DOHH2 (cell line): ENCODE results near the gene TTLL10.
"Not testable (repeated sequence)": the region's sequence is repeated elsewhere in the genome, so short reads cannot be mapped to it uniquely, and the experiment has no call there.

Experiments
- H3F3A ChIP-seq: fragments of 200-600 bp; sonication (generic), shearing (Covaris generic); 2 replicates; pipeline ENCODE4 v1.6.0; 2016; ENCODE audit warnings: antibody characterized with exemption, mild to moderate bottlenecking; ENCODE audit not compliant: control insufficient read depth, insufficient read depth
- H3K27ac ChIP-seq: fragments of 200-600 bp; sonication (generic); 2 replicates; pipeline ENCODE4 v1.5.1; 2014; ENCODE audit warnings: low read depth, mild to moderate bottlenecking, low read length, moderate library complexity
- H3K27me3 ChIP-seq: fragments of 200-600 bp; sonication (generic); 2 replicates; pipeline ENCODE4 v1.6.1; 2014; ENCODE audit warnings: mild to moderate bottlenecking, low read length, mixed read lengths; ENCODE audit not compliant: control insufficient read depth
- H3K36me3 ChIP-seq: fragments of 200-600 bp; sonication (generic); 2 replicates; pipeline ENCODE4 v1.6.1; 2014; ENCODE audit warnings: mild to moderate bottlenecking, low read length, moderate library complexity, mixed read lengths; ENCODE audit not compliant: control insufficient read depth
- H3K4me1 ChIP-seq: fragments of 200-600 bp; sonication (generic); 2 replicates; pipeline ENCODE4 v1.6.1; 2014; ENCODE audit warnings: mild to moderate bottlenecking, low read length, mixed read lengths; ENCODE audit not compliant: control insufficient read depth
- H3K4me2 ChIP-seq: fragments of 200-600 bp; sonication (generic); 2 replicates; pipeline ENCODE4 v1.6.0; 2014; ENCODE audit warnings: mild to moderate bottlenecking, low read length, moderate library complexity
- H3K4me3 ChIP-seq: fragments of 200-600 bp; sonication (generic); 2 replicates; pipeline ENCODE4 v1.5.1; 2014; ENCODE audit warnings: mild to moderate bottlenecking, low read length, mixed read lengths
- H3K79me2 ChIP-seq: fragments of 200-600 bp; sonication (generic); 2 replicates; pipeline ENCODE4 v1.6.1; 2014; ENCODE audit warnings: mild to moderate bottlenecking, low read length, mixed read lengths; ENCODE audit not compliant: control insufficient read depth
- H3K9me2 ChIP-seq: fragments of 200-600 bp; sonication (generic); replicated peaks from 2 replicates; pipeline ENCODE4 v1.6.1; 2014; ENCODE audit warnings: mild to moderate bottlenecking, low read length, mixed read lengths; ENCODE audit not compliant: control insufficient read depth
- H3K9me3 ChIP-seq: fragments of 200-600 bp; sonication (generic); 2 replicates; pipeline ENCODE4 v1.6.1; 2014; ENCODE audit warnings: antibody characterized with exemption, low read length, mixed read lengths; ENCODE audit not compliant: control insufficient read depth, insufficient read depth
- H4K20me1 ChIP-seq: fragments of 200-600 bp; sonication (generic); 2 replicates; pipeline ENCODE4 v1.6.0; 2014; ENCODE audit warnings: low read depth, mild to moderate bottlenecking, antibody characterized with exemption, low read length, moderate library complexity; ENCODE audit not compliant: control insufficient read depth, insufficient read depth
- EZH2phosphoT487 ChIP-seq: fragments of 200-600 bp; sonication (generic); IDR thresholded peaks from 2 replicates; pipeline ENCODE4 v1.6.1; 2017; ENCODE audit warnings: borderline replicate concordance, mild to moderate bottlenecking, antibody characterized with exemption, low read length, moderate library complexity, mixed read lengths
- TF ChIP-seq, protein P1 (sequence below): fragments of 200-600 bp; sonication (generic); IDR thresholded peaks from one replicate; pipeline ENCODE4 v1.5.1; 2014; ENCODE audit warnings: antibody characterized with exemption, mild to moderate bottlenecking, low read depth, low read length; ENCODE audit not compliant: poor library complexity, severe bottlenecking

TTLL10 gene

DNA sequence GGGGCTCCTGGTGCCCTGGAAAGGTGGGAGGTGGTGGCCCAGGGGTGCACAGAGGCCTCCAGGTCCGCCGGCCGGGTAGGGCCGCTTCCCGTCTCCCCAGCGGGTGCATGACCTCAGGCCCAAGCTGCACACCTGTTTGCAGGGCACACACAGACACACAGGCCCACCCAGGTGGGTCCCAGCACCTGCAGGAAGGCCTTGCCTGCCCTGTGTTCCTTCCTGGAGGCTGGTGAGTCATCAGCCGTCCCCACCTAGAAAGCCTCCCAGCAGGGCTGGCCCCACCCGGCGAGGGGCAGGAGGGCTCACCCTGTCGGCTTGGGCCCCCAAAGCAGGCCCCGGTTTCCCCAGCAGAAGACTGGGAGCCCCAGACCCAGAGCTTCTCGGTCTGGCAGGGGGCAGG, 23.6 kb upstream of the TTLL10 start:
- H3K36me3 ChIP-seq, result no peaks in the 10 kb centered on the region
- TF ChIP-seq, protein P1, sequence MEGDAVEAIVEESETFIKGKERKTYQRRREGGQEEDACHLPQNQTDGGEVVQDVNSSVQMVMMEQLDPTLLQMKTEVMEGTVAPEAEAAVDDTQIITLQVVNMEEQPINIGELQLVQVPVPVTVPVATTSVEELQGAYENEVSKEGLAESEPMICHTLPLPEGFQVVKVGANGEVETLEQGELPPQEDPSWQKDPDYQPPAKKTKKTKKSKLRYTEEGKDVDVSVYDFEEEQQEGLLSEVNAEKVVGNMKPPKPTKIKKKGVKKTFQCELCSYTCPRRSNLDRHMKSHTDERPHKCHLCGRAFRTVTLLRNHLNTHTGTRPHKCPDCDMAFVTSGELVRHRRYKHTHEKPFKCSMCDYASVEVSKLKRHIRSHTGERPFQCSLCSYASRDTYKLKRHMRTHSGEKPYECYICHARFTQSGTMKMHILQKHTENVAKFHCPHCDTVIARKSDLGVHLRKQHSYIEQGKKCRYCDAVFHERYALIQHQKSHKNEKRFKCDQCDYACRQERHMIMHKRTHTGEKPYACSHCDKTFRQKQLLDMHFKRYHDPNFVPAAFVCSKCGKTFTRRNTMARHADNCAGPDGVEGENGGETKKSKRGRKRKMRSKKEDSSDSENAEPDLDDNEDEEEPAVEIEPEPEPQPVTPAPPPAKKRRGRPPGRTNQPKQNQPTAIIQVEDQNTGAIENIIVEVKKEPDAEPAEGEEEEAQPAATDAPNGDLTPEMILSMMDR, result no peak
- TF ChIP-seq EZH2phosphoT487, result no peak
- H3K9me3 ChIP-seq, result peaks cover 22% of the 10 kb centered on the region
- no peak overlapping the region for H3K4me2 ChIP-seq
- H3K9me2 ChIP-seq, result no peaks in the 10 kb centered on the region
- H3F3A ChIP-seq, result peaks cover 20% of the 10 kb centered on the region
- no peak overlapping the region for H3K27ac ChIP-seq
- no peaks in the 10 kb centered on the region for H4K20me1 ChIP-seq
- no peak overlapping the region for H3K4me3 ChIP-seq
- H3K4me1 ChIP-seq, result peaks cover under 1% of the 10 kb centered on the region; the same call in 1 of the 2 replicates
- no peaks in the 10 kb centered on the region for H3K79me2 ChIP-seq
- H3K27me3 ChIP-seq, result no peaks in the 10 kb centered on the region

DNA sequence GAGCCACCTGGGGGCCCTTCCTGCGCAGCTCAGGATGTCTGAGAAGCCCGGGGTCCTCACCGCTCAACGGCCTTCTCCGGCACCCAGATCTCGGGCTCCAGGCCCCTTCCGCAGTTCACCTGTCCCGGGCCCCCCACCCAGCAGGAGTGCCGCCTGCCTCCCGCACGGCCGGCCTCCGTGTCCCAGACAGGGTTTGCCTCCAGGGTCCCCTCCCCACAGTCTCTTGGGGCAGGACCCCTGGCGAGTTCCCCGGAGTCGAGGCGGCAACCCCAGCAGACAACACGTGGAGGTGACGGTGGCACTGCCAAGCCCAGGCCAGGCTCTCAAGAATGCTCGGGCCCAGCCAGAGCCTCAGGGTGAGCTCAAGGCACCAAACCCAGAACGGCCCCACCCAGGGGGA, 22.4 kb upstream of the TTLL10 start:
- TF ChIP-seq, protein P1, result no peak
- no peak for TF ChIP-seq EZH2phosphoT487

DNA sequence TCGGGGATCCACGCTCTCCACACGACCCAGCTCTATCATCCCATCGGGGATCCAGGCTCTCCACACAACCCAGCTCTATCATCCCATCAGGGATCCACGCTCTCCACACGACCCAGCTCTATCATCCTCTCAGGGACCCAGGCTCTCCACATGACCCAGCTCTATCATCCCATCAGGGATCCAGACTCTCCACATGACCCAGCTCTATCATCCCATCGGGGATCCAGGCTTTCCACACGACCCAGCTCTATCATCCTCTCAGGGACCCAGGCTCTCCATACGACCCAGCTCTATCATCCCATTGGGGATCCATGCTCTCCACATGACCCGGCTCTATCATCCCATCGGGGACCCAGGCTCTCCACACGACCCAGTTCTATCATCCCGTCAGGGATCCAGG, 21.2 kb upstream of the TTLL10 start:
- H3K4me2 ChIP-seq, H3K27ac ChIP-seq, H3K4me3 ChIP-seq: not testable (repeated sequence)

More for the DNA sequence above, 22.4 kb upstream of the TTLL10 start:
- Histone ChIP-seq H3K9me3 (peaks cover 22% of the 10 kb centered on the region), H4K20me1 (no peaks in the 10 kb centered on the region), H3K4me2 (no peak overlapping the region), H3K27ac (no peak overlapping the region), H3F3A (peaks cover 20% of the 10 kb centered on the region), H3K9me2 (no peaks in the 10 kb centered on the region), H3K79me2 (no peaks in the 10 kb centered on the region), H3K4me3 (no peak overlapping the region), H3K36me3 (no peaks in the 10 kb centered on the region), H3K27me3 (no peaks in the 10 kb centered on the region), H3K4me1 (no peaks in the 10 kb centered on the region)

GRCh38 chr1:1153215-1153614, 20.5 kb upstream of the TTLL10 start:
- not testable (repeated sequence) for H4K20me1 ChIP-seq, H3K4me2 ChIP-seq, H3K4me1 ChIP-seq, H3K27ac ChIP-seq, H3K27me3 ChIP-seq, H3K9me2 ChIP-seq, H3K79me2 ChIP-seq, H3K4me3 ChIP-seq, H3K36me3 ChIP-seq
- peaks cover 20% of the 10 kb centered on the region for H3F3A ChIP-seq
- H3K9me3 ChIP-seq, result peaks cover 22% of the 10 kb centered on the region

More for the DNA sequence above, 21.2 kb upstream of the TTLL10 start:
- not testable (repeated sequence) for H3K36me3 ChIP-seq, H4K20me1 ChIP-seq, H3K79me2 ChIP-seq, H3K27me3 ChIP-seq, H3K4me1 ChIP-seq, H3K9me2 ChIP-seq
- peaks cover 20% of the 10 kb centered on the region for H3F3A ChIP-seq
- peaks cover 22% of the 10 kb centered on the region for H3K9me3 ChIP-seq
